Right lung (tissue), 5 donors: ENCODE data around the gene FRMD8. TPM values are rescaled to one million over a fixed set of nuclear protein-coding genes. Genes with fewer than 3 reads are reported as not detected.
A peak's percentile ranks its signal among the peaks of the same experiment; 100 is the strongest.
"Not testable (repeated sequence)": the region's sequence is repeated elsewhere in the genome, so short reads cannot be mapped to it uniquely, and the experiment has no call there.

Experiments
- DNase-seq, 2 donors: peaks; one replicate each; pipeline ENCODE4 v3.0.0-alpha.2; 2013
- polyA plus RNA-seq, 5 donors: library from polyadenylated mRNA; unstranded; fragments of 120-200 nt; gene quantifications; one replicate each; pipeline versions ENCODE4 v1.2.1 to v1.2.3, GENCODE V29; 2013; ENCODE audit warnings: inconsistent platforms in 1 of 5, low replicate concordance in 1 of 5; ENCODE audit not compliant: insufficient read length in 5 of 5, insufficient read depth in 1 of 5

The FRMD8 gene
- polyA plus RNA-seq, 5 donors: 12.2 to 23.4 (median 17.9) TPM

- no peak for DNase-seq
Observed at GRCh38 chr11:65412271-65413076, 26.0 kb downstream of the FRMD8 start.

GRCh38 chr11:65413077-65413664 lies 26.7 kb downstream of the FRMD8 start:
- not testable (repeated sequence) for DNase-seq

DNA sequence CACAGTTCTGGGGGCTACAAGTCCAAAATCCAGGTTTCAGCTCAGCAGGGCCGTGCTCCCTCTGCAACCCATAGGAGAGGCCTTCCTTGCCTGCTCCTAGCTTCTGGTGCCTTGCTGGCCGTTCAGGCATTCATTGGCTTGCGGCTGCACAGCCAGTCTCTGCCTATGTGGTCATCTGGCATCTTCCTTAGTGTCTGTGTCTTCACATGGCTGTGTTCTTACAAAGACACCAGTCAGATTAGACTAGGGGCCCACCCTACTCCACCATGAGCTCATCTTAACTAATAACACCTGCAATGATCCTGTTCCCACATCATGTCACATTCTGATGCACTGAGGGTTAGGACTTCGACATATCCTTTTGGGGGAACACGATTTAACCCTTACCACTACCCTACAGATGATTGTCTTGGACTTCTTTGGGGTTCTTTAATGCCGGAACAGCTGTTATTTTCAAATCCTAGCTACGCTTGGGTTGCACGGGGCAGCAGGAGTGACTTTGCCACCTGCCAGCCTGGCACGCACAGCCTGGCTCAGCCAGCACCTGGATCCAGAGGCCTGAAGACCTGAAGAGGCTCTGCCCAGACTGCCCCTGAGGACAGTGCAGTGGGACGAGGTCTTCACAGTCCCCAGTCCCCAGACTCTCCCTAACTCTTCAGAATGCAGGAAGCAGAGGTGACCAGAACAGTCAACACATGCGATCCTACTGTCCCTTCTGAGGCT lies 28.5 kb downstream of the FRMD8 start:
- no peak for DNase-seq

GRCh38 chr11:65415499-65416340 lies 29.3 kb downstream of the FRMD8 start:
- DNase-seq: no peak

- peak; percentile 82 to 86 for DNase-seq
Observed at GRCh38 chr11:65416341-65416824, 29.9 kb downstream of the FRMD8 start.

DNA sequence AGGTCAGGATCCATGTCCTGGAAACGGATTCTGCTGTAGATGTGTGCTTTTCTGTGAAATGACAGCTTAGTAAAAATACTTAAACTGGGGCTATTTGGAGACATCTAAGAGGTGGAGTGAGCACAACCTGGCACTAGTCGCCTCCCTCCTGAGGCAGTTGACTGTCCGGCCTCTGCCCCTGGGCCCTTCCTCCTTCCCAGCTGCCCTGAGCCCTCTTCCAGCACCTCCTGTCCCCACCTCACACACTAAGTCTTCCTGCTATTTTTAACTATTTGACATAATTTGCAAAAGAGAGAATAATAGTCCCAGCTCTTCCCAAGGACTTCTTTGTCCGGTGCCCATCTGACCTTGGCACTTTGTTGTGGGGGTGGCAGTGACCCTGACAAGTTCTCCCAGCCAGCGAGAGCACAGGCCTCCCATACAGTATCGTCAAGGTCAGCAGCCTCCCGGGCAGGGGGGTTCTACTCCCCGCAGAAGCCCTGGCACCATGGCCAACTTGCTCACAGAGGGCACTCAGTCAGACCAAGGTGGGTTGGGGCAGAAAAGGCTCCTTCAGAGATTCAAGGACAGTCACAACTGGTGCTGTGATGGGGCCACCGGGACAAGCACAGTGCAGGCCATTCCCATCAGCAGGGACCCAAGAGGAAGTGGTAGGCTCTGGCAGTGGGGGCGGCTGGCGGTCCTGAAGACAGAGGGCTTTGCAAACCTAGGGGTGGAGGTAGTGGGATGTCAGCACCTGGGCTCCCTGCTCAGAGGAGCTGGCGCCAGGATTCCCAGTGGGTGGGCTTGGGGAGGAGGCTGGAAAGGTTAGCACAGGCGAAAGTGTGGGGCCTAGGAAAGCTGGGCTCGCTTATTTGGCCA lies 30.6 kb downstream of the FRMD8 start:
- DNase-seq: no peak

GRCh38 chr11:65417702-65418430 lies 31.4 kb downstream of the FRMD8 start:
- DNase-seq: no peak

- DNase-seq: no peak
Observed at GRCh38 chr11:65418431-65418680, 31.9 kb downstream of the FRMD8 start.

GRCh38 chr11:65418681-65419459 lies 32.4 kb downstream of the FRMD8 start:
- peak; percentile 92 to 94 for DNase-seq

DNA sequence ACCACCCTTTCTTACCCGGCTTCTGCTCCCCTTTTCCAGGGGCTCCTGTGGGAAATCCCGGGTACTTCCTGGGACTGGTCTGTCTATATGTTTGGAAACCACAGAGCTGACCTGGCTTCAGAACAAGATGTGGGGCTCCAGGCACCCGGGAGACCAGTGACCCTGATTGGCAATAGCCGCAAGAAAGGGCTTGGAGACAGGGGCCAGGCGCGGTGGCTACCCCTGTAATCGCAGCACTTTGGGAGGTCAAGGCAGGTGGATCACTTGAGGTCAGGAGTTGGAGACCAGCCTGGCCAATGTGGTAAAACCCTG lies 33.0 kb downstream of the FRMD8 start:
- no peak for DNase-seq

GRCh38 chr11:65419772-65420481 lies 33.5 kb downstream of the FRMD8 start:
- DNase-seq: peak; percentile 85 to 88

- DNase-seq: no peak
Observed at GRCh38 chr11:65420506-65420905, 34.1 kb downstream of the FRMD8 start.

DNA sequence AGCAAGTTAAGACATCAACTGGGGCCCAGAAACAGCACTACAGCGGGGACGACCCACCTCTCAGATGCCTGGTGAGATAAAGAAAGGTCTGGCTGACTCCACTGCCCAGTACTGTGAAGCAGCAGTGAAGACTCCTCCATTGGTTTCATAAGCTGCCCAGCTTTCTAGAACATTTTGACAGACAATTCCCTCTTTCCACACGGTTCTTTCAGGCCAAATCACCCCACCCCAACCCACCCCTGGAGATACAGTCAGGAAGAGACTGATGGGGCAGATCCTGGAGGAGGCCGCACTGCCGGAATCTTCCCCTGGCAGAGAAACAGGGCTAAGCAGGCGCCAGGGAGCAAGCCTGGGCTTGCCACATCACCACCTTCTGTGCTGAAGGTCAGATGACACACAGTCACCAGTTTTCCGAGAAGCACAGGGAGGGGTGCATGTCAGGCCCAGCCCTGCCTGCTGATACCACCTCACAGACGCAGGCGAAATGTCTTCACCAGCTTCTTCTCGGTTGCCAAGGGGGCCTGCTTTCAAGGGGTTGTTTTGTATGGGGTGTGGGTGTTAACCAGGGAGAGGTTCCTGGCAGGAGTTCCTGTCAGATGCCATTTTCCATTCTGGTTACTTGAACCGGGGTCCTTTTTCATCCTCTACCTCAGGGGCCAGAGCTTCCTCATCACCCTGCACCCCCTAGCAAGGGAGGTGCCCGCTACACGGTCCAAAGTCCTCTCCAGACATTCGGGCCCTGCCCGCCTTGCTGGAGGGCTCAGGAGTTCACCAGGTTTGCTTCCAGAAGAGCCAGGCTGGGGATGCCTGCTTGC lies 34.7 kb downstream of the FRMD8 start:
- DNase-seq: peak in 1 of 2 donors; percentile 57

DNA sequence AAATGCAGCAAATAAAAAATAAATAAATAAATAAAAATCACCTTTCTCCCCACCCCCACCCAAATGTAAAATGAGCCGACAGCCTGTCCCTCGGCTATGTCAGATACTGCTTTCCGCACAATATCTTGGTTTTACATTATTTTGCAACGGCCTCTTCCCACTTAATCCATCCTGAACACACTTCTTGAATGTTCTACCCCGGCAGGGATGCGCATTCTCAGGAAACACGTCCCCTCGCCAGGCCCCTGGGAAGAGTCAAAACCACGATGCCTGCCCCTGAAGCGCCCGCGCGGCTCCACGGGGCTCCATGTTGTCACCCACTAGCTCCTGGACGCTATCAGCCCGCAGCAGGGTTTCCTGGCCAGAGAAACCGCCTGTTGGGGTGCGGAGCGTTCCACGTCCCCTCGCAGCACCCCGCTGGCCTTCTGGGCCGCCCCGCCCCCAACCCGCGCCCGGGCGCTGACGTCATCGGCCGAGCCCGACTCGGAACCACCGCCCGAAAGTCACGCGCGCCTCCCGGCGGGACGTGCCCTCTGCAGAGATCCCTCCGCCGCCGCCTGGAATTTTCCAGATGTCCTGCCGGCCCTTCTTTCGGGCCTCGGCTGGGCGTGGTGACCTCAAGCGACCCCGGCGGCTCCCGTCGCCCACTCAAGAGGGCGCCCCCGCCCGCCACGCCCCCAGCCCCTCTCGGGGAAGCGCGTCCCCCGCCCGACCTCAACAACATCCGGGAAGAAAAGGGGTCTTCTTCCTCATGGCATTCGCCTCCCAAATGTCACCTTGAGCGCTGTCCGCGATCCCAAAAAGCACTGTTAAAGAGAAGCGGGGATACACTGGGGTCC lies 35.6 kb downstream of the FRMD8 start:
- peak; percentile 96 to 97 for DNase-seq

DNA sequence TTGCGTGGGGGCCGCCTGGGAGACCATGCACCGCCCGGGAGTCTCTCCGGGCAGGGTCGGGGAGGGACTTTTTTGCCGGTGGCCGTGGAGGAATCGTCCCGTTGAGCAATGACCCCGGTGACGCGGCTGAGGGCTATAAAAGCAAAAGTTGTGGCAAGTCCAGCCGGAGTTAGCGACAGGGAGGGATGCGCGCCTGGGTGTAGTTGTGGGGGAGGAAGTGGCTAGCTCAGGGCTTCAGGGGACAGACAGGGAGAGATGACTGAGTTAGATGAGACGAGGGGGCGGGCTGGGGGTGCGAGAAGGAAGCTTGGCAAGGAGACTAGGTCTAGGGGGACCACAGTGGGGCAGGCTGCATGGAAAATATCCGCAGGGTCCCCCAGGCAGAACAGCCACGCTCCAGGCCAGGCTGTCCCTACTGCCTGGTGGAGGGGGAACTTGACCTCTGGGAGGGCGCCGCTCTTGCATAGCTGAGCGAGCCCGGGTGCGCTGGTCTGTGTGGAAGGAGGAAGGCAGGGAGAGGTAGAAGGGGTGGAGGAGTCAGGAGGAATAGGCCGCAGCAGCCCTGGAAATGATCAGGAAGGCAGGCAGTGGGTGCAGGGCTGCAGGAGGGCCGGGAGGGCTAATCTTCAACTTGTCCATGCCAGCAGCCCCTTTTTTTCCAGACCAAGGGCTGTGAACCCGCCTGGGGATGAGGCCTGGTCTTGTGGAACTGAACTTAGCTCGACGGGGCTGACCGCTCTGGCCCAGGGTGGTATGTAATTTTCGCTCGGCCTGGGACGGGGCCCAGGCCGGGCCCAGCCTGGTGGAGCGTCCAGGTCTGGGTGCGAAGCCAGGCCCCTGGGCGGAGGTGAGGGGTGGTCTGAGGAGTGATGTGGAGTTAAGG lies 36.4 kb downstream of the FRMD8 start, which contains the start of gene NEAT1:
Gene NEAT1, plus strand, starts transcription at position 166 of the 883 bp plus-strand sequence.
- peak; percentile 92 to 93 for DNase-seq
